GM18498 (cell line): Measurements from ENCODE around the gene LDB1.

ENCODE experiments used
- ATAC-seq: cut with Tn5 transposase; IDR thresholded peaks from one replicate; pipeline ENCODE4 v1.9.1; 2021; ENCODE audit warnings: mild to moderate bottlenecking, moderate library complexity; ENCODE audit not compliant: unreplicated experiment

LDB1 gene, protein sequence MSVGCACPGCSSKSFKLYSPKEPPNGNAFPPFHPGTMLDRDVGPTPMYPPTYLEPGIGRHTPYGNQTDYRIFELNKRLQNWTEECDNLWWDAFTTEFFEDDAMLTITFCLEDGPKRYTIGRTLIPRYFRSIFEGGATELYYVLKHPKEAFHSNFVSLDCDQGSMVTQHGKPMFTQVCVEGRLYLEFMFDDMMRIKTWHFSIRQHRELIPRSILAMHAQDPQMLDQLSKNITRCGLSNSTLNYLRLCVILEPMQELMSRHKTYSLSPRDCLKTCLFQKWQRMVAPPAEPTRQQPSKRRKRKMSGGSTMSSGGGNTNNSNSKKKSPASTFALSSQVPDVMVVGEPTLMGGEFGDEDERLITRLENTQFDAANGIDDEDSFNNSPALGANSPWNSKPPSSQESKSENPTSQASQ

DNA sequence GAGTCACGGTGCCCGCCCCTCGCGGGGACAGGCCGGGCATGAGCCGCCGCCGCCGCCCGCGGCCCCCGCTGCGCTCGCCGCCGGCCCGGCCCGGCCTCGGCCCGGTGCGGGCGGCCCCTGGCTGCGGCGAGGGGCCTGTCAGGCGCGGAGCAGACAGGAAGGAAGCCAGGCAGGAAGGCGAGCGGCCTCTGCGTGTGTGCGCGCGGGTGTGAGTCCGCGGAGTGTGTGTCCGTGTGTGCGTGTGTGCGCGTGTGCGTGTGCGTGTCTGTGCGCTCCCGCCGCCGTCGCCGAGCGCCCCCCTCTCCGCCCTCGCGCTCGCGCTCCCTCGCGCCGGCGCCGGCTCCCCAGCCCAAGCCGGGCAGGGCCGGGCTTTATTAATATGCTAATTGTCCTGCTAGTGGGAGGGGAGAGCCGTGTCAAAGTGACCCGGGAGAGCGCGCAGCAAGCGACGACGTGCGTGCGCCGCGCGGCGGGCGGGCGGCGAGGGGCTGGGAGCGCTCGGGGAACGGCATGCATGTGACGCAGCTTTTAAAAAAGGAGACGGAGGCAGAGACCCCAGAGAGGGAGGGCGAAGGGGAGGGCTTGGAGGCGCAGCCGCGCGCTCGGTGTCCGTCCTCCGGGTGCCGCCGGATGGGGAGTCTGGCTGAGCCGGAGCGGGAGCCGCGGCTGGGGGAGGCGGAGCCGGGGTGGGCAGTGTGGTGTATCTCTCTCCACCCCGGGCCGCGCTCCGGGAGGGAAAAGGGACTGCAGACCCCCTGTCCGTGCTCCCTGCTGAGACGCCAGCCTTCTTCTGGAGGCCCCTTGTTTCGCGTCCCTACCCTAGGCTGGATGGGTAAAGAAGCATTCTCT lies at the start of gene LDB1:
LDB1 (minus strand) TSS at position 227 of the 849 bp plus-strand sequence. CDS start 258 bp downstream, outside the sequence.
- ATAC-seq = peak; percentile 72

DNA sequence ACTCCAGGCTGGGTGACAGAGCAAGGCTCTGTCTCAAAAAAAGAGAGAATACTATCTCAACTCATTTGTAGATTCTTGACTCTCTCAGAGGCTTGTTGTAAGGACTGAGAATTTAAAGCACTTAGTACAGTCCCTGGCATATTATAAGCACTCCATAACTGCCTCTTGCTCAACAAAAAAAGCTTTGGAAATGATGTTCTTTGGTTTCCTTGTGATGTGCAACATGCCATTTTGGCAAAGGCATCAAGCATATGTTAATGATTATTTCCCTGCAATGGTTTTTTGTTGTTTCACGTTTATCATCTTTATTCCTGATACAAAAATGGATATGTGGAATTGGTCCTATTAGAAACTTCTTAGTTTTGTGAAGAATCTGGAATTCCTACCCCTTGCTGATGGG lies 47.7 kb upstream of the LDB1 start:
- no peak for ATAC-seq

DNA sequence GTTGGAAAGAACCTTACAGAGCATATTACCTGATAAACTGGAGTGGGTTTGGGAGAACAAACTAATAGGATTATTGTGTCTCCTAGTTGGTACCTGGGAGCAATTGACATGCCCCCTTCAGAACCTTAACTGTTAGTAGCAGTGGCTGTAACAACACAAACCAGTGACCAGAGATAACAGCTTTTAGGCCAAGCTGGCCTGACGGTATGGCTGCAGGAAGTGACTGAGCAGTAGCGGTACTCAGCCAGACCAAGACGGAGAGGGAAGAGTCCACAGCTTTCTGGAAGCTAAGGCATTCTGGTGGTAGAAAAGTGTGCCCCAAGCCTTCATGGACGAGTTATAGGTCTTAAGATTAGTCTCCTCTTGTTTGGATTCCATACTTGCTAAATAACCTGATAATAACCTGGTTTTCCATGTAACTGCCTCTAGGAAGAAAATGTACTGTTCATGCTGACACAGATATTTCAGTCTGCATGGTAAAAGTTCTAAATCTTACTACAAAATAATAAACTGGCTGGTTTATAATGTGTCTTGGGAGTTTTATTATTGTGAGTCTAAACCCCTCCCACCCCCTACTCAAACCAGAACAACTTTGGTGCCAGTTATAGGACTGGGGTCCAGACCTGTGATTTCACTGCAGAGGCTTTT lies 43.3 kb upstream of the LDB1 start:
- no peak for ATAC-seq

DNA sequence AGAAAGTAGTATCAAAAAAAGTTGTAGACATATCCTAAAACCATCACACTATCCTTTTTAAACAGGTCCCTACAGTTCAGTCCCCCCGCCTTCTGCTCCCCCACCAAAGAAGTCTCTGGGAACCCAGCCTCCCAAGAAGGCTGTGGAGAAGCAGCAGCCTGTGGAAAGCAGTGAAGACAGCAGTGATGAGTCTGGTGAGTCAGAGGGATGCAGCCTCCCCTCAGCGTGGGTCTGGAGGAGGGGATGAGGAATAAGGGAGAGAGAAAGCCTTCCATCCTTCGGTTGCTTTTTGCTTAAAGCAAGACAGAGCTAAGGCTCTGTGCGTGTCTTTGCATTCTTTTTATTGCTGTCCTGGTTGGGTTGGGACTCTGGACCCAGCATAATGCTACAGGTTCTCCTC lies 39.7 kb upstream of the LDB1 start:
- ATAC-seq = no peak

DNA sequence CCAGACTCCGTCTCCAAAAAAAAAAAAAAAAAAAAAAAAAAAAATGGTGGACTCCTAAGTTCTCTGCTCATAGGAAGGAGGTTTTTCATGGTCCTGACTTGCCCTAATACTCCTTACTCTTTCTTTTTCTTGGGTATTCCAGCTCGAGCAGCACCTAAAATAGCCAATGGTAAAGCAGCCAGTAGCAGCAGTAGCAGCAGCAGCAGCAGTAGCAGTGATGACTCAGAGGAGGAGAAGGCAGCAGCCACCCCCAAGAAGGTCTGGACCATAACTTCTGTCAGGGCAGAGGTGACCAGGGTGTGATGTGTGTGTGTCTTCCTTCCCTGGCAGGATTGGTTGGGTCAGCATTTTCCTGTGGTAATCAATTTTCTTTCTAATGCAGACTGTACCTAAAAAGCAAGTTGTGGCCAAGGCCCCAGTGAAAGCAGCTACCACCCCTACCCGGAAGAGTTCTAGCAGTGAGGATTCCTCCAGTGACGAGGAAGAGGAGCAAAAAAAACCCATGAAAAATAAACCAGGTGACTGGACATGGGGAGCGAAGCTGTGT lies 39.0 kb upstream of the LDB1 start:
- no peak for ATAC-seq

DNA sequence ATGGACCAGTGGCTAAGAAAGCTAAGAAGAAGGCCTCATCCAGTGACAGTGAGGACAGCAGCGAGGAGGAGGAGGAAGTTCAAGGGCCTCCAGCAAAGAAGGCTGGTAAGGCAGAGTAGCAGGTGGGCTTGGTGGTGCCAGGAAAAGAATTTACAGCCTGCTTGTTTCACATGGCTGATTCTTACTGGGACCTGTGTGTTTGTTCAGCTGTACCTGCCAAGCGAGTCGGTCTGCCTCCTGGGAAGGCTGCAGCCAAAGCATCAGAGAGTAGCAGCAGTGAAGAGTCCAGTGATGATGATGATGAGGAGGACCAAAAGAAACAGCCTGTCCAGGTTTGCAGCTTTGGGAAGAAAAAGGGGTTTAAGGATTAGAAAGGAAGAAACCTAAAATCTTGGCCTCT lies 37.1 kb upstream of the LDB1 start:
- ATAC-seq = no peak

DNA sequence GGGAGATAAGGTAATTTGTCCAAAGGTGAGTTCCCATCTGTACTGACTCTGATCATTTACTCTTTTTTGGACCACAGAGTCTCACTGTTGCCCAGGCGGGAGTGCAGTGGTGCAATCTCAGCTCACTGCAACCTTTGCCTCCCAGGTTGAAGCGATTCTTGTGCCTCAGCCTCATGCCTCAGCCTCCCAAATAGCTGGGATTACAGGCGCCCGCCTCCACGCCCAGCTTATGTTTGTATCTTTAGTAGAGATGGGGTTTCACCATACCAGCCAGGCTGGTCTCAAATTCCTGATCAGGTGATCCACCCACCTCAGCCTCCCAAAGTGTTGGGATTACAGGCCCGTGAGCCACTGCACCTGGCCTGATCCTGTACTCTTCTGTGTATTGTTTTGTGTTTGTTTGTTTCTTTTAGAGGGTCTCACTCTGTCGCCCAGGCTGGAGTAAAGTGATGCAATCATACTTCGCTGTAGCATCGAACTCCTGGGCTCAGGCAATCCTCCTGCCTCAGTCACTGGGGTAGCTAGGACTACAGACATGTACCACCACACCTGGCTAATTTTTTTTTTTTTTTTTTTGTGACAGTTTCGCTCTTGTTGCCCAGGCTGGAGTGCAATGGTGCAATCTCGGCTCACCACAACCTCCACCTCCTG lies 34.4 kb upstream of the LDB1 start:
- no peak for ATAC-seq

DNA sequence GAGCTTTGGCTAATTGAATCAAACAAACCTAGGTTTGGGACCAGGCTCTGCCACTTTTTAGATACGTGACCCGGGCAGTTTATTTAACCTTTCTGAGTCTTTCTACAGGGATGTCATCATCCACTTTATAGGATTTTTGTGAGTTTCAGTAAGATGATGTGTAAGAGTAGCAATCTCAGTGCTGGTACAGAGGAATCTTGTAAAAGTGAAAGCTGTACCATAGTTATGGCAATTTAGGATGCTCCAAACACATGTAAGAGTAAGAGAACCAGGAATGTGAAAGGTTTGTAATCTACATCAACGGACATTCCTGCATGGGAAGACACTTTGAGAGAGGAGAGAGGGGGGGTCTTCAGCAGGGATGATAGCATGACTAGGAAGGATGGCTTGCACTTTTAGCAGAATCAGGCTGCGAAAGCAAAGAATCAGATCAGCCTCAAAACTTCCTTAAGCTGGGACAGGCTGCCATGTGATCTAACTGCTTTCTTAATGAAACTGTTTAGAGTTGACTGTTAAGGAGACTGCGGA lies 33.0 kb upstream of the LDB1 start:
- no peak for ATAC-seq

DNA sequence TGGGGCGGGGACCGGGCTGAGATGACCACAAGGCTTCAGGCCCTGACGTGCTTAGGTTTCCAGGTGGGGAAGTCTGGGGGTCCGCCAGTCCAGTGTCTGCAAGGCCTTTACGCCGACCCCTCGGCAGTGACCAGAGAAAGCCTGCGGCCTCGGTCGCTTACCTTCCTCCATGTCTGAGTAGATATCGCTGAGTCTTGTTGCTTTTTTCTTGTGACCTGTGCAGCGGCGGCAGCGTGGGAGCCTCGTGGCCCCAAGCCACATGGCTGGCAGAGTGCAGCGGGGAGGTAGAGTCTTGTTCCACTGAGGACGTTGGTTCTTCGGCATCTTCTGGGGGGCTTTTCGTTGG lies 32.4 kb upstream of the LDB1 start:
- peak; percentile 33 for ATAC-seq

DNA sequence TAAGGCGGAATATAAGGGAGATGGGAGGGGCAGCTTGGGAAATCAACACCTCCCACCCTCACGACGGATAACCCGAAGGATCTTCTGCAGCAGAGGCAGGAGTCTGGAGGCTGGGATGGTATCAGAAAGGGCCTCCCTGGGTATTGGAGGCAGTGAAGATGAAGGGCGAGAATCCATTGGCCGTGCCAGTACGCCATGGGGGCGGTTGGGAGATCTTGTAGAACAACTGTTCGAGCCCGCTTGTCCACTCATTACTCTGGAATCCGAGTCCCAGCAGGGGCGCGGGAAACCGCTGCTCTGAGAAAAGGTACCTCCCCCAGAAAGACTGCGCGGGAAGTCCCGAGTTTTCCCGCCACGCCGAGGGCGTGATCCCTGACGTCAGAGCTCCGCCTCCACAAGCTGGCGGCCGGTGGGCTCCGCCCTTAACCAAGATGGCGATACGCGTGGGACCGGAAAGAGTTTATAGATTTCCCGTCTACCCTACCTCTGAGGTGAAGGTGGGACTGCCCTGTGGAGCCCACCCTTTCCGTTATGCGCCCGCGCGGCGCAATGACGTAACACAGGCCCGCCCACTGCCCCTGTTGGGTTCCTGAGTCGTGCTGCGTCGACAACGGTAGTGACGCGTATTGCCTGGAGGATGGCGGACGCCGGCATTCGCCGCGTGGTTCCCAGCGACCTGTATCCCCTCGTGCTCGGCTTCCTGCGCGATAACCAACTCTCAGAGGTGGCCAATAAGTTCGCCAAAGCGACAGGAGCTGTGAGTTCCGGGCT lies 31.8 kb upstream of the LDB1 start, which contains the start of gene NOLC1:
NOLC1 (plus strand) TSS at position 616 of the 771 bp plus-strand sequence; CDS start at position 638, 22 bp downstream.
- peak; percentile 92 for ATAC-seq

DNA sequence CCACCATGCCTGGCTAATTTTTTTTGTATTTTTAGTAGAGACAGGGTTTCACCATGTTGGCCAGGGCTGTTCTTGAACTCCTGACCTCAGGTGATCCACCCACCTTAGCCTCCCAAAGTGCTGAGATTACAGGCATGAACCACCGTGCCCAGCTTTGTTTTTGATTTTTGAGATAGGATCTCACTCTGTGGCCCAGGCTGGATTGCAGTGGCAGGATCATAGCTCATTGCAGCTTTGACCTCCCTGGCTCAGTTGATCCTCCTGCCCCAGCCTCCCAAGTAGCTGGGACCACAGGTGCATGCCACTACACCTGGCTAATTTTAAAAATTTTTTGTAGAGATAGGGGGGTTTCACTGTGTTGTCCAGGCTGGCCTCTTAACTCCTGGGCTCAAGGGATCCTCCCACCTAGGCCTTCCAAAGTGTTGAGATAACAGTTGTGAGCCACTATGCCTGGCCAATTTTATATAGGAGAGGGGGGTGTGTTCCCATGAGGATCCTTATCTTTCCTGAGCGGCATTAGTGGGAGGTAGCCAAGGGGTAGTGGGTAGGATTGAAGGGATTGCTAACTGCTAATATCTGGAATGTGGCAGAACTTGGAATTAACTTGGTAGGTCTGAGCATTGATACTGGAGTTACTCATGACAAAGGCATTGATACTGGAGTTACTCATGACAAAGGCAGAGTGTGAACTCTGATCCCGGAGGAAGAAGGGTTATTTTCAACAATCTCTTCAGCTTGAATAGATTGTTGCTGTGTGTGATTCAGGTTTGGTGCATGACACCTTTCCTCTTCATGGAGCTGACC lies 31.0 kb upstream of the LDB1 start:
- no peak for ATAC-seq

DNA sequence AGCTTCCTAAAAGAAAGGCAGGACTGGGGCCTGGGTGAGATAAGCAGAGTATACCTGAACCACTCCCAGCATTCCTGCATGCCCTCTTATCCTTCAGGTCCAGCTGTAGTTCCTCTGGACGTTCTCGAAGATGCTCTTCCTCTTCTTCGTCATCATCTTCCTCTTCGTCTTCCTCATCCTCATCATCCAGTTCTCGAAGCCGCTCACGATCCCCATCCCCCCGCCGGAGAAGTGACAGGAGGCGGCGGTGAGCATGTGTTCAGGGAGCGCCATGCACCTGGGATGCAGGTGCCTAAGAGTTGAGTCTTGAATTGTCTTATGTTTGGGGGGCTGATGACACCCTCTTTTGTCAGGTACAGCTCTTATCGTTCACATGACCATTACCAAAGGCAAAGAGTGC lies 28.1 kb upstream of the LDB1 start:
- no peak for ATAC-seq

DNA sequence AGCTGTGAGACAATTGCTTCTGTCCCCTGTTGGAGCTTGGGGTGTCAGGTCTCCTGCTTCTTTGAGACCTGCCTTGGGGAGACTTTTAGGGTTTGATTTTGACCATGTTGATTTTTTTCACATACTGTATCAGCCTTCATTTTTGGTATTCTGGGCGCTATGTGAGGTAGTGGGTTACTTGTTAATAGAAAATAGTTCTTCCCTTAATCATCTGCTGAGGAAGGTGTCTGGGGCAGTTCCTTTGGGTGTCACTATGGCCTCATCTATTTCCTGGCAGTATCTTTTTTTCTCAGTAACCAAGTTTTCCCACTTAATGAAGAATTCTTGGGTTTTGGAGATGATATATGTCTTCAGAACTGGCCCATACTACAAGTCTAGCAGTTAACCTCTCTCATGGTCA lies 27.4 kb upstream of the LDB1 start:
- no peak for ATAC-seq

DNA sequence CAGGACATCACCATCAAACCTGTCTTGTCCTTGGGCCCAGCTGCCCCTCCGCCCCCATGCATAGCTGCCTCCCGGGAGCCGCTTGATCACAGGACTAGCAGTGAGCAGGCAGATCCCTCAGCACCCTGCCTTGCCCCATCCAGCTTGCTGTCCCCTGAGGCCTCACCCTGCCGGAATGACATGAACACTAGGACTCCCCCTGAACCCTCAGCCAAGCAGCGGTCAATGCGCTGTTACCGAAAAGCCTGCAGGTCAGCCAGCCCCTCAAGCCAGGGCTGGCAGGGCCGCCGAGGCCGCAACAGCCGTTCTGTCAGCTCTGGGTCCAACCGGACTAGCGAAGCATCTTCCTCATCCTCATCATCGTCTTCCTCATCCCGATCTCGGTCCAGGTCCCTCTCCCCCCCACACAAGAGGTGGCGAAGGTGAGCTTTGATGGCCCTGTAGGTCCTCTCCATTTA lies 26.8 kb upstream of the LDB1 start:
- ATAC-seq = no peak

DNA sequence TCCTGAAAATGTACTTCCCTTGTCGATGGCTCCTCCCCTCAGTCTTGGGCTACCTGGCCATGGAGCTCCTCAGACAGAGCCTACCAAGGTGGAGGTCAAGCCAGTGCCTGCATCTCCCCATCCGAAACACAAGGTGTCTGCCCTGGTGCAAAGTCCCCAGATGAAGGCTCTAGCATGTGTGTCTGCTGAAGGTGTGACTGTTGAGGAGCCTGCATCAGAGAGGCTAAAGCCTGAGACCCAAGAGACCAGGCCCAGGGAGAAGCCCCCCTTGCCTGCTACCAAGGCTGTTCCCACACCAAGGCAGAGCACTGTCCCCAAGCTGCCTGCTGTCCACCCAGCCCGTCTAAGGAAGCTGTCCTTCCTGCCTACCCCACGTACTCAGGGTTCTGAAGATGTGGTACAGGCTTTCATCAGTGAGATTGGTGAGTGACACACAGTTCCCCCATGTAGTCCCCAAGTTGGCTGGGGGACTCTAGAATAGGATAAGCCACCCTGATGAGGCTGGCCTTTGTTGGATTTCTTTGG lies 21.5 kb upstream of the LDB1 start:
- ATAC-seq = no peak

DNA sequence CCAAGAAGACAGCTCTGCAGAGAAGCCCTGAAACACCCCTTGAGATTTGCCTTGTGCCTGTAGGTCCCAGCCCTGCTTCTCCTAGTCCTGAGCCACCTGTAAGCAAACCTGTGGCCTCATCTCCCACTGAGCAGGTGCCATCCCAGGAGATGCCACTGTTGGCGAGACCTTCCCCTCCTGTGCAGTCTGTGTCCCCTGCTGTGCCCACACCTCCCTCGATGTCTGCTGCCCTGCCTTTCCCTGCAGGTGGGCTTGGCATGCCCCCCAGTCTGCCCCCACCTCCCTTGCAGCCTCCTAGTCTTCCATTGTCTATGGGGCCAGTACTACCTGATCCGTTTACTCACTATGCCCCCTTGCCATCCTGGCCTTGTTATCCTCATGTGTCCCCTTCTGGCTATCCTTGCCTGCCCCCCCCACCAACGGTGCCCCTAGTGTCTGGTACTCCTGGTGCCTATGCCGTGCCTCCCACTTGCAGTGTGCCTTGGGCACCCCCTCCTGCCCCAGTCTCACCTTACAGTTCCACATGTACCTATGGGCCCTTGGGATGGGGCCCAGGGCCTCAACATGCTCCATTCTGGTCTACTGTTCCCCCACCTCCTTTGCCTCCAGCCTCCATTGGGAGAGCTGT lies 20.9 kb upstream of the LDB1 start:
- ATAC-seq = no peak

DNA sequence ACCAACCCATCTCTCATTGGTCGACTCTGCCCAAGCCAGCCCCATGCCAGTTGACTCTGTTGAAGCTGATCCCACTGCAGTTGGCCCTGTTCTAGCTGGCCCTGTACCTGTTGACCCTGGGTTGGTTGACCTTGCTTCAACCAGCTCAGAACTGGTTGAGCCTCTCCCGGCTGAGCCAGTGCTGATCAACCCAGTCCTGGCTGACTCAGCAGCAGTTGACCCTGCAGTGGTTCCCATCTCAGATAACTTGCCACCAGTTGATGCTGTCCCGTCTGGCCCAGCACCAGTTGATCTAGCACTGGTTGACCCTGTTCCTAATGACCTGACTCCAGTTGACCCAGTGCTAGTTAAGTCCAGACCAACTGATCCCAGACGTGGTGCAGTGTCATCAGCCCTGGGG lies 20.1 kb upstream of the LDB1 start:
- no peak for ATAC-seq
